Ovary (tissue), 3 donors: ENCODE measurements around the gene COPA.

Experiments used
- CTCF ChIP-seq, 3 donors: fragments of 450-650 bp in 2 of 3; fragments of 200-600 bp in 1 of 3; IDR thresholded peaks; one replicate each; pipeline versions ENCODE4 v1.5.1 to v1.8.0; 2016 to 2022; ENCODE audit warnings: antibody characterized with exemption in 3 of 3, mild to moderate bottlenecking in 1 of 3
- EP300 ChIP-seq: sonication (generic); formaldehyde crosslinking; IDR thresholded peaks from one replicate; pipeline ENCODE4 v1.6.1; 2017; ENCODE audit warnings: antibody characterized with exemption
- POLR2A ChIP-seq: fragments of 450-650 bp; IDR thresholded peaks from one replicate; pipeline ENCODE4 v1.6.1; 2017; ENCODE audit warnings: antibody characterized with exemption, mild to moderate bottlenecking, moderate library complexity
- donor health status: DM: no; HTN: no; CAD: no.

- no peak for TF ChIP-seq CTCF (IDR thresholded peaks at IDR 0.05)
- TF ChIP-seq POLR2A, result no peak
- TF ChIP-seq EP300, result no peak
Observed at GRCh38 chr1:160243767-160244166, 99.3 kb downstream of the COPA start.
